Neuronal stem cell (in vitro differentiated cells): ENCODE results near the gene PDRG1.
A peak's percentile ranks its signal among the peaks of the same experiment; 100 is the strongest.

Experiments
- DNase-seq: peaks from one replicate; pipeline ENCODE4 v3.0.0-alpha.2; 2013; ENCODE audit warnings: low spot score
- H2AFZ ChIP-seq: one replicate; pipeline ENCODE4 v1.6.1; 2013; ENCODE audit warnings: mild to moderate bottlenecking, low read length, inconsistent platforms
- H2AK5ac ChIP-seq: 2 replicates; pipeline ENCODE4 v1.6.1; 2013; ENCODE audit warnings: low read depth, mild to moderate bottlenecking, inconsistent platforms, low read length, moderate library complexity, mixed read lengths
- H2BK120ac ChIP-seq: 2 replicates; pipeline ENCODE4 v1.6.1; 2013; ENCODE audit warnings: low read depth, mild to moderate bottlenecking, inconsistent platforms, low read length, moderate library complexity, mixed read lengths
- H2BK12ac ChIP-seq: one replicate; pipeline ENCODE4 v1.6.1; 2013; ENCODE audit warnings: low read length, inconsistent platforms
- H2BK15ac ChIP-seq: 2 replicates; pipeline ENCODE4 v1.6.1; 2013; ENCODE audit warnings: mild to moderate bottlenecking, low read length, inconsistent platforms, mixed read lengths
- H2BK5ac ChIP-seq: one replicate; pipeline ENCODE4 v1.6.1; 2013; ENCODE audit warnings: inconsistent platforms, mild to moderate bottlenecking, low read length, moderate library complexity
- H3K14ac ChIP-seq: one replicate; pipeline ENCODE4 v1.6.1; 2013; ENCODE audit warnings: low read length, inconsistent platforms
- H3K18ac ChIP-seq: 2 replicates; pipeline ENCODE4 v1.6.1; 2013; ENCODE audit warnings: low read length, inconsistent platforms
- H3K23ac ChIP-seq: 2 replicates; pipeline ENCODE4 v1.6.1; 2013; ENCODE audit warnings: low read depth, mild to moderate bottlenecking, mixed read lengths, low read length, inconsistent platforms; ENCODE audit not compliant: poor library complexity
- H3K27ac ChIP-seq: replicated peaks from 3 replicates; pipeline ENCODE4 v1.5.1; 2013; ENCODE audit warnings: low read length, inconsistent platforms
- H3K27me3 ChIP-seq, 3 experiments: 2 replicates each; pipeline ENCODE4 v1.6.1; 2013; ENCODE audit warnings: low read length in 3 of 3, mild to moderate bottlenecking in 2 of 3, inconsistent platforms in 1 of 3, low read depth in 1 of 3, mixed read lengths in 1 of 3, moderate library complexity in 1 of 3; ENCODE audit not compliant: control insufficient read depth in 3 of 3, insufficient read depth in 3 of 3
- H3K36me3 ChIP-seq, 2 donors: replicated peaks in 1 of 2; 2 replicates each; pipeline ENCODE4 v1.6.1; 2013; ENCODE audit warnings: low read length in 2 of 2; ENCODE audit not compliant: control insufficient read depth in 2 of 2, insufficient read depth in 2 of 2
- H3K4ac ChIP-seq: 2 replicates; pipeline ENCODE4 v1.6.1; 2013; ENCODE audit warnings: inconsistent platforms, mild to moderate bottlenecking, low read length, moderate library complexity
- H3K4me1 ChIP-seq, 2 donors: 1 replicate in 1 of 2; 2 replicates in 1 of 2; pipeline ENCODE4 v1.6.1; 2013; ENCODE audit warnings: low read length in 2 of 2, low read depth in 1 of 2; ENCODE audit not compliant: control insufficient read depth in 2 of 2, insufficient read depth in 1 of 2
- H3K4me2 ChIP-seq: one replicate; pipeline ENCODE4 v1.6.1; 2013; ENCODE audit warnings: mild to moderate bottlenecking, low read length, inconsistent platforms; ENCODE audit not compliant: insufficient read depth, poor library complexity, severe bottlenecking
- H3K4me3 ChIP-seq, 2 donors: 2 replicates each; pipeline ENCODE4 v1.5.1; 2013; ENCODE audit warnings: low read length in 2 of 2, mild to moderate bottlenecking in 2 of 2, inconsistent platforms in 1 of 2, moderate library complexity in 1 of 2
- H3K79me1 ChIP-seq: one replicate; pipeline ENCODE4 v1.6.1; 2013; ENCODE audit warnings: low read depth, mild to moderate bottlenecking, inconsistent platforms, low read length, moderate library complexity
- H3K9ac ChIP-seq: one replicate; pipeline ENCODE4 v1.6.1; 2013; ENCODE audit warnings: mild to moderate bottlenecking, low read depth, low read length, inconsistent platforms; ENCODE audit not compliant: poor library complexity
- H3K9me3 ChIP-seq, 2 donors: replicated peaks in 1 of 2; 2 replicates each; pipeline versions ENCODE3 to v1.6.1; 2013; ENCODE audit warnings: low read length in 2 of 2, mild to moderate bottlenecking in 2 of 2, inconsistent platforms in 1 of 2, low read depth in 1 of 2, mixed read lengths in 1 of 2, moderate library complexity in 1 of 2; ENCODE audit not compliant: control insufficient read depth in 2 of 2, insufficient read depth in 1 of 2
- H4K8ac ChIP-seq: one replicate; pipeline ENCODE4 v1.6.1; 2013; ENCODE audit warnings: low read depth, mild to moderate bottlenecking, inconsistent platforms, low read length, moderate library complexity
- H4K91ac ChIP-seq: one replicate; pipeline ENCODE4 v1.6.1; 2013; ENCODE audit warnings: low read length, low read depth, mild to moderate bottlenecking, inconsistent platforms; ENCODE audit not compliant: poor library complexity
- WGBS, 2 donors: extraction: QIAGEN DNeasy Blood & Tissue Kit; methylation state at CpG; one replicate each; pipeline ENCODE4 v1.1.7; 2013; ENCODE audit warnings: missing lambda C conversion rate in 2 of 2, mixed read lengths in 1 of 2; ENCODE audit not compliant: insufficient read length in 2 of 2, insufficient replicate concordance in 1 of 2; ENCODE audit errors: extremely low coverage in 2 of 2; 5-methylcytosine and 5-hydroxymethylcytosine counted together

Gene PDRG1

GRCh38 chr20:31991339-31991705 lies 39.5 kb upstream of the PDRG1 start:
- no peak overlapping the region for H3K18ac ChIP-seq
- no peak overlapping the region for H4K91ac ChIP-seq
- DNase-seq: no peak
- H3K79me1 ChIP-seq: no peaks in the 10 kb centered on the region
- peaks cover 0 to 3% of the 10 kb centered on the region in 2 donors for H3K4me1 ChIP-seq
- H2AFZ ChIP-seq: no peak overlapping the region
- H3K27ac ChIP-seq: no peak overlapping the region
- H3K4me2 ChIP-seq: no peak overlapping the region
- no peak overlapping the region for H2AK5ac ChIP-seq
- no peak overlapping the region for H4K8ac ChIP-seq
- no peak overlapping the region for H3K14ac ChIP-seq
- H3K4me3 ChIP-seq: no peak overlapping the region
- H3K9me3 ChIP-seq: no peaks in the 10 kb centered on the region
- WGBS, 2 donors: no CpG with 5 or more reads among the region's 1 CpG
- peaks cover 3 to 55% (median 25%) of the 10 kb centered on the region in 3 experiments for H3K27me3 ChIP-seq
- H2BK15ac ChIP-seq: peak overlapping the region; percentile 25
- no peak overlapping the region for H2BK5ac ChIP-seq
- no peak overlapping the region for H3K9ac ChIP-seq
- H2BK120ac ChIP-seq: no peak overlapping the region
- peak overlapping the region; percentile 79 for H2BK12ac ChIP-seq
- no peaks in the 10 kb centered on the region for H3K36me3 ChIP-seq
- H3K23ac ChIP-seq: peak overlapping the region; percentile 58
- H3K4ac ChIP-seq: no peak overlapping the region

DNA sequence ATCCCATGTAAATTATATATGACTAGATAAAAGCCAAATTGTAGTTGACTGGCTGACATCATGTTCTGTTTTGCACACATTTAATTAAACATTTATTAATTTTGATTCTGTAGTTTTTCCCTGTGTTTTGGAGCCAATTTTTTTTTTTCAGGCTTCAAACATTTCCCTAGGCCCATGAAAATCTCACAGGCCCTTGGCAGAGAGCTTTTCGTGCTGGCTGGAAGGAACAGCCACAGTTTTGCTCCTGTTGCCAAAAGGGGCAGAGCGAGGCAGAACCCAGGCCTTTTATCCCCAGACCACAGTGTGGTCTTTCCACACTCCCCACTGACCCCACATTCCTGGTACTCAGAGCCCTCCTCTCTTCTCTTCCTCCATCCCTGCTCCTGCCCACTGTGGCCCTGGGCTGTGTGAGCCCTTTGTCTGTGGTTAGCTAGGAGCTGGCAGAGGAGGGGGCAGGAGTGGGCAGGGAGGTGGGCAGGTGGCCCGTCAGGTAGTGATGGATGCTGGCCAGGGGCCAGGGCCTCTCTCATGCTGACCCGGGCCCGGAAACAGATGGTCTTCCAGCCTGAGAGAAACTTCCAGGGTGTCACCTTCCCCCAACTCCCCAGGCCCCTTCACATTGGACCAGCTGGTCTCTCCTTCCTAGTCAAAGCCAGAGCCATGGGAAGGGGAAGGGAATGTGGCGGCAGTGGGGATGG lies 38.9 kb upstream of the PDRG1 start:
- Histone ChIP-seq H2BK12ac (peak overlapping the region; percentile 49), H3K9ac (no peak overlapping the region), H3K79me1 (no peaks in the 10 kb centered on the region), H2BK120ac (no peak overlapping the region), H4K91ac (no peak overlapping the region), H3K4ac (no peak overlapping the region), H3K4me1 (peaks cover 0 to 3% of the 10 kb centered on the region in 2 donors), H3K4me3 (no peak overlapping the region), H2AFZ (no peak overlapping the region), H3K14ac (peak overlapping the region; percentile 10), H3K18ac (peak overlapping the region; percentile 63), H3K27ac (no peak overlapping the region), H2BK5ac (no peak overlapping the region), H3K27me3 (peaks cover 3 to 51% (median 23%) of the 10 kb centered on the region in 3 experiments), H3K9me3 (no peaks in the 10 kb centered on the region), H2BK15ac (peak overlapping the region; percentile 25), H2AK5ac (no peak overlapping the region), H3K4me2 (no peak overlapping the region), H3K36me3 (no peaks in the 10 kb centered on the region), H3K23ac (peak overlapping the region; percentile 58), H4K8ac (no peak overlapping the region)
- no peak for DNase-seq
- no CpG with 5 or more reads among the region's 6 CpGs for WGBS, 2 donors

- H3K4me3 ChIP-seq: no peak overlapping the region
- H3K27me3 ChIP-seq: peaks cover 0 to 35% (median 7%) of the 10 kb centered on the region in 3 experiments
- WGBS, 2 donors: 100% methylated on average over 1 of the region's 8 CpGs
- no peak overlapping the region for H3K23ac ChIP-seq
- H3K14ac ChIP-seq: no peak overlapping the region
- H3K9ac ChIP-seq: no peak overlapping the region
- no peak overlapping the region for H4K8ac ChIP-seq
- DNase-seq: no peak
- H2AFZ ChIP-seq: no peak overlapping the region
- H4K91ac ChIP-seq: no peak overlapping the region
- peaks cover 0 to 2% of the 10 kb centered on the region in 2 donors for H3K4me1 ChIP-seq
- H2BK120ac ChIP-seq: peak overlapping the region; percentile 14
- no peaks in the 10 kb centered on the region for H3K9me3 ChIP-seq
- H2AK5ac ChIP-seq: no peak overlapping the region
- no peak overlapping the region for H3K4ac ChIP-seq
- H3K36me3 ChIP-seq: no peaks in the 10 kb centered on the region
- H2BK15ac ChIP-seq: no peak overlapping the region
- no peak overlapping the region for H2BK12ac ChIP-seq
- H3K18ac ChIP-seq: no peak overlapping the region
- no peak overlapping the region for H3K4me2 ChIP-seq
- H3K79me1 ChIP-seq: no peaks in the 10 kb centered on the region
- H2BK5ac ChIP-seq: no peak overlapping the region
- no peak overlapping the region for H3K27ac ChIP-seq
Observed at GRCh38 chr20:31989030-31989645, 37.3 kb upstream of the PDRG1 start.

DNA sequence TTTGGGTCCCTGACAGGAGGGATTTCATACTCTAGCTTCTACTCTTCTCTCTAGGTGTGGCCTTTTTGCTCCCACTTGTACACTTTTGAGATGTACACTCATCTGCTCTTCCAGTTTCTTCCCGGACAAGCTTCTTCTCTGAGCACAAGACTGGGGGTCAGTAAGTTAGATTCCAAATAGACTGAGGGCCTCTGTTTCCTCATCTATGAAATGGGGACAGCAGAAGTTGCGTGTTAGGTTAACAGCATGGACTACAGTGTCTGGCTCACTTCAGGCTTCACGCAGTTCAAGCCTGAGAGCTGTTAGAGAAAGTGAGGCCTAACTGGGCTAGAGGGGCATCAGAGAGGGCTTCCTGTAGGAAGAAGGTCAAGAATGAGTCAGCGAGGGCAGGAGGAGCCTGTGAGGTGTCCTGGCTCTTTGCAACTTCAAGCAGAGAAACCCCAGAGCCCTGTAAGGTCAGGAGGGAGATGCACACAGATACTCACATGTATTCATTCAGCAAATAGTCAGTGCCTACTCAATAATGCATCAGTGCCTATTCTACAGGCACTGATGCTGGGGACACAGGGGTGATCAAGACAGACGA lies 36.7 kb upstream of the PDRG1 start:
- peaks cover 0 to 2% of the 10 kb centered on the region in 2 donors for H3K4me1 ChIP-seq
- H3K14ac ChIP-seq: no peak overlapping the region
- no peaks in the 10 kb centered on the region for H3K36me3 ChIP-seq
- H3K23ac ChIP-seq: no peak overlapping the region
- H2BK120ac ChIP-seq: peak overlapping the region; percentile 14
- no peak overlapping the region for H3K4ac ChIP-seq
- no peaks in the 10 kb centered on the region for H3K9me3 ChIP-seq
- no peak overlapping the region for H4K91ac ChIP-seq
- no peak overlapping the region for H3K18ac ChIP-seq
- no peak overlapping the region for H2AK5ac ChIP-seq
- H3K79me1 ChIP-seq: no peaks in the 10 kb centered on the region
- no peak overlapping the region for H2BK15ac ChIP-seq
- no CpG with 5 or more reads among the region's 5 CpGs for WGBS, 2 donors
- no peak overlapping the region for H3K4me3 ChIP-seq
- DNase-seq: no peak
- peaks cover 0 to 29% (median 1%) of the 10 kb centered on the region in 3 experiments for H3K27me3 ChIP-seq
- H3K9ac ChIP-seq: no peak overlapping the region
- H2BK5ac ChIP-seq: no peak overlapping the region
- no peak overlapping the region for H2BK12ac ChIP-seq
- no peak overlapping the region for H3K4me2 ChIP-seq
- H2AFZ ChIP-seq: no peak overlapping the region
- no peak overlapping the region for H3K27ac ChIP-seq
- no peak overlapping the region for H4K8ac ChIP-seq
